GM19025 (cell line): ENCODE results near the gene GRIN2B.

Experiments
- ATAC-seq: cut with Tn5 transposase; IDR thresholded peaks from one replicate; pipeline ENCODE4 v1.9.1; 2021; ENCODE audit warnings: mild to moderate bottlenecking, low read depth, moderate library complexity; ENCODE audit not compliant: unreplicated experiment

Gene GRIN2B

GRCh38 chr12:13981296-13981962 lies at the start of gene GRIN2B:
GRIN2B (minus strand) TSS chr12:13981602; CDS start chr12:13866208, 115,394 bp downstream.
- ATAC-seq, result no peak

- no peak for ATAC-seq
These were observed 45.1 kb upstream of the GRIN2B start for GRCh38 chr12:14026537-14026936.

- no peak for ATAC-seq
These were observed 43.2 kb upstream of the GRIN2B start for GRCh38 chr12:14024591-14024990.

GRCh38 chr12:14018080-14018479 lies 36.7 kb upstream of the GRIN2B start:
- no peak for ATAC-seq

- ATAC-seq, result no peak
These were observed 29.6 kb upstream of the GRIN2B start for GRCh38 chr12:14010989-14011388.

GRCh38 chr12:14007639-14008038 lies 26.2 kb upstream of the GRIN2B start:
- no peak for ATAC-seq

GRCh38 chr12:13992585-13992984 lies 11.2 kb upstream of the GRIN2B start:
- no peak for ATAC-seq

GRCh38 chr12:13992106-13992505 lies 10.7 kb upstream of the GRIN2B start:
- ATAC-seq, result no peak

GRCh38 chr12:13986031-13986430 lies 4.6 kb upstream of the GRIN2B start:
- no peak for ATAC-seq

GRCh38 chr12:13981990-13982389 lies 588 bp upstream of the GRIN2B start:
- no peak for ATAC-seq

- no peak for ATAC-seq
These were observed 685 bp downstream of the GRIN2B start for GRCh38 chr12:13980538-13981295.

GRCh38 chr12:13979772-13980378 lies 1.5 kb downstream of the GRIN2B start:
- no peak for ATAC-seq

- ATAC-seq, result no peak
These were observed 2.5 kb downstream of the GRIN2B start for GRCh38 chr12:13978876-13979275.

GRCh38 chr12:13976880-13977279 lies 4.5 kb downstream of the GRIN2B start:
- ATAC-seq, result no peak

GRCh38 chr12:13976028-13976584 lies 5.3 kb downstream of the GRIN2B start:
- ATAC-seq, result no peak

GRCh38 chr12:13973996-13974395 lies 7.4 kb downstream of the GRIN2B start:
- no peak for ATAC-seq

- no peak for ATAC-seq
These were observed 10.6 kb downstream of the GRIN2B start for GRCh38 chr12:13970803-13971202.

GRCh38 chr12:13968281-13968680 lies 13.1 kb downstream of the GRIN2B start:
- no peak for ATAC-seq

GRCh38 chr12:13964666-13965065 lies 16.7 kb downstream of the GRIN2B start:
- no peak for ATAC-seq

- no peak for ATAC-seq
These were observed 18.7 kb downstream of the GRIN2B start for GRCh38 chr12:13962699-13963098.

- ATAC-seq, result no peak
These were observed 19.4 kb downstream of the GRIN2B start for GRCh38 chr12:13961971-13962370.
